ENCODE results near the gene KCNIP4.

DNA sequence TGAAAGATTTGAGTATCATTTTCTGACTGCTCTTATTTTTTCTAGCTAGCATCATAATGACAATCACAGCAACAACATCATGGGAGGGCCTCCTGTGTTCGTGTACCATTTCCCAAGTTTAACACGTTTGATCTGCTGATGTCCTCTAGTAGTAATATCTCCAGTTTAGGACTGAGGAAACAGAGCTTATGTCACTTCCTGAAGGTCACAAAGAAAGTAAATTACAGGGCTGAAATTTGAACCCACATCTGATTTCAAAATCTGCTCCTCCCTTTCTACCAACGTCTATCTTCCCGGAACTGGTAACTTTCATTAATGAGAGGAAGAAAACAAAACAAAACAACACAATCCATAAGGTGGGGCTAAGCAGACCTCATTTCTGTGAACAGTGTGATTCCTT is 945.6 kb downstream of the KCNIP4 start:
- TF ChIP-seq, protein P1, sequence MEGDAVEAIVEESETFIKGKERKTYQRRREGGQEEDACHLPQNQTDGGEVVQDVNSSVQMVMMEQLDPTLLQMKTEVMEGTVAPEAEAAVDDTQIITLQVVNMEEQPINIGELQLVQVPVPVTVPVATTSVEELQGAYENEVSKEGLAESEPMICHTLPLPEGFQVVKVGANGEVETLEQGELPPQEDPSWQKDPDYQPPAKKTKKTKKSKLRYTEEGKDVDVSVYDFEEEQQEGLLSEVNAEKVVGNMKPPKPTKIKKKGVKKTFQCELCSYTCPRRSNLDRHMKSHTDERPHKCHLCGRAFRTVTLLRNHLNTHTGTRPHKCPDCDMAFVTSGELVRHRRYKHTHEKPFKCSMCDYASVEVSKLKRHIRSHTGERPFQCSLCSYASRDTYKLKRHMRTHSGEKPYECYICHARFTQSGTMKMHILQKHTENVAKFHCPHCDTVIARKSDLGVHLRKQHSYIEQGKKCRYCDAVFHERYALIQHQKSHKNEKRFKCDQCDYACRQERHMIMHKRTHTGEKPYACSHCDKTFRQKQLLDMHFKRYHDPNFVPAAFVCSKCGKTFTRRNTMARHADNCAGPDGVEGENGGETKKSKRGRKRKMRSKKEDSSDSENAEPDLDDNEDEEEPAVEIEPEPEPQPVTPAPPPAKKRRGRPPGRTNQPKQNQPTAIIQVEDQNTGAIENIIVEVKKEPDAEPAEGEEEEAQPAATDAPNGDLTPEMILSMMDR (IDR thresholded peaks at IDR 0.05): no peak
- TF ChIP-seq POLR2A (IDR thresholded peaks at IDR 0.05): no peak
